Stimulated activated CD4-positive, alpha-beta T cell treated with anti-CD3 and anti-CD28 coated beads, Interleukin-12 subunit alpha, Interleukin-12 subunit beta, amount 100 ng/mL, for 24 hours (primary cell): ENCODE measurements around the gene SLC26A2.

Source experiments
- DNase-seq, 2 experiments: peaks; one replicate each; pipeline ENCODE4 v3.0.0-alpha.2; 2020; ENCODE audit warnings: low read depth in 2 of 2

SLC26A2 gene

GRCh38 chr5:149961957-149962409 lies 1.4 kb downstream of the SLC26A2 start:
- no peak for DNase-seq

- DNase-seq: no peak
Observed at GRCh38 chr5:149962601-149963300, 2.2 kb downstream of the SLC26A2 start.

- no peak for DNase-seq
Observed at GRCh38 chr5:149963729-149964128, 3.2 kb downstream of the SLC26A2 start.

- DNase-seq: no peak
Observed at GRCh38 chr5:149966946-149967345, 6.4 kb downstream of the SLC26A2 start.

- DNase-seq: no peak
Observed at GRCh38 chr5:149969181-149969930, 8.8 kb downstream of the SLC26A2 start.

- DNase-seq: no peak
Observed at GRCh38 chr5:149975409-149975808, 14.9 kb downstream of the SLC26A2 start.

GRCh38 chr5:149979896-149980295 lies 19.3 kb downstream of the SLC26A2 start:
- no peak for DNase-seq

- DNase-seq: no peak
Observed at GRCh38 chr5:149981206-149981605, 20.6 kb downstream of the SLC26A2 start.

GRCh38 chr5:149982505-149982904 lies 21.9 kb downstream of the SLC26A2 start:
- no peak for DNase-seq

- no peak for DNase-seq
Observed at GRCh38 chr5:149988126-149988525, 27.6 kb downstream of the SLC26A2 start.

GRCh38 chr5:149990518-149991376 lies 30.2 kb downstream of the SLC26A2 start:
- peak; percentile 28 to 58 for DNase-seq

GRCh38 chr5:149993471-149993870 lies 32.9 kb downstream of the SLC26A2 start:
- no peak for DNase-seq

- DNase-seq: no peak
Observed at GRCh38 chr5:149995385-149996204, 35.0 kb downstream of the SLC26A2 start.

- no peak for DNase-seq
Observed at GRCh38 chr5:149996205-149996890, 35.8 kb downstream of the SLC26A2 start.

GRCh38 chr5:149998281-149998680 lies 37.7 kb downstream of the SLC26A2 start:
- no peak for DNase-seq

- no peak for DNase-seq
Observed at GRCh38 chr5:149999359-149999758, 38.8 kb downstream of the SLC26A2 start.

- DNase-seq: no peak
Observed at GRCh38 chr5:149999866-150000255, 39.3 kb downstream of the SLC26A2 start.

GRCh38 chr5:150000256-150000989 lies 39.9 kb downstream of the SLC26A2 start, which contains the start of the genes HMGXB3 and TIGD6:
Gene HMGXB3, plus strand, starts transcription at chr5:150000739. Its CDS starts 4,114 bp downstream, at chr5:150004853.
Gene TIGD6, minus strand, starts transcription at chr5:150000654. Its CDS starts 4,306 bp downstream, at chr5:149996348.
- peak; percentile 82 to 84 for DNase-seq

- DNase-seq: peak; percentile 10 to 22
Observed at GRCh38 chr5:150000990-150001659, 40.6 kb downstream of the SLC26A2 start.
